ENCODE data around the gene FUT9. TPM values are rescaled to one million over a fixed set of nuclear protein-coding genes. Genes with fewer than 3 reads are reported as not detected.

The FUT9 gene
- polyA plus RNA-seq, 3 donors, result not detected

- H3K9me3 ChIP-seq (replicated peaks in 1 of 2; ENCODE audit: control insufficient read depth in 1 of 2, insufficient read depth in 1 of 2, low read length in 2 of 2), result peaks cover 0 to 6% of the 10 kb centered on the region in 2 donors
- no peak overlapping the region for H3K9ac ChIP-seq (ENCODE audit: insufficient read depth, low read length, poor library complexity, severe bottlenecking)
- H4K20me1 ChIP-seq (ENCODE audit: insufficient read depth, low read length), result no peaks in the 10 kb centered on the region
- H3K4me1 Mint-ChIP-seq, result no peaks in the 10 kb centered on the region
- H3K36me3 Mint-ChIP-seq, result no peaks in the 10 kb centered on the region
- no peaks in the 10 kb centered on the region for H3K4me1 ChIP-seq (ENCODE audit: control insufficient read depth in 1 of 2, insufficient read depth in 2 of 2, low read length in 2 of 2)
- no peak overlapping the region for H2AFZ ChIP-seq (ENCODE audit: insufficient read depth, low read depth, low read length, poor library complexity, severe bottlenecking)
- no peak for DNase-seq
- TF ChIP-seq CTCF (IDR thresholded peaks at IDR 0.05), result no peak
- no peak overlapping the region for H3K4me3 Mint-ChIP-seq
- no peak overlapping the region for H3K4me2 ChIP-seq (replicated peaks; ENCODE audit: extremely low read depth, low read length, poor library complexity, severe bottlenecking)
- H3K36me3 ChIP-seq (replicated peaks in 1 of 2; ENCODE audit: control insufficient read depth in 1 of 2, insufficient read depth in 2 of 2, low read length in 2 of 2), result no peaks in the 10 kb centered on the region
- H3K79me2 ChIP-seq (ENCODE audit: insufficient read depth, low read length), result no peaks in the 10 kb centered on the region
- peaks cover 0 to 2% (median 0%) of the 10 kb centered on the region in 3 donors for H3K27me3 Mint-ChIP-seq (ENCODE audit: low read depth in 3 of 3)
- H3K27ac ChIP-seq (ENCODE audit: low read depth in 1 of 2, low read length in 2 of 2), result no peak overlapping the region
- no peak overlapping the region for H3K4me3 ChIP-seq (replicated peaks in 1 of 3; ENCODE audit: low read depth in 2 of 3, low read length in 3 of 3)
- H3K9me3 Mint-ChIP-seq, result peaks cover 0 to 4% (median 1%) of the 10 kb centered on the region in 7 donors
- no peak overlapping the region for H3K27ac Mint-ChIP-seq
- no CpG with 5 or more reads among the region's 2 CpGs for WGBS (ENCODE audit: insufficient coverage)
- intact Hi-C loops (cut with micrococcal nuclease), result no loop called here
- no peaks in the 10 kb centered on the region for H3K27me3 ChIP-seq (ENCODE audit: control insufficient read depth in 2 of 2, insufficient read depth in 2 of 2, low read length in 2 of 2)
Observed at GRCh38 chr6:96007663-96008062, 8.1 kb upstream of the FUT9 start.

- Mint-ChIP-seq H3K4me1 (no peaks in the 10 kb centered on the region), H3K9me3 (peaks cover 0 to 7% (median 0%) of the 10 kb centered on the region in 7 donors), H3K27ac (no peak overlapping the region), H3K36me3 (no peaks in the 10 kb centered on the region), H3K27me3 (ENCODE audit: low read depth in 3 of 3) (peaks cover 22 to 27% (median 23%) of the 10 kb centered on the region in 3 donors), H3K4me3 (peak overlapping the region in 1 of 2 donors; percentile 26)
- Histone ChIP-seq H3K36me3 (replicated peaks in 1 of 2; ENCODE audit: control insufficient read depth in 1 of 2, insufficient read depth in 2 of 2, low read length in 2 of 2) (no peaks in the 10 kb centered on the region), H4K20me1 (ENCODE audit: insufficient read depth, low read length) (no peaks in the 10 kb centered on the region), H3K27ac (ENCODE audit: low read depth in 1 of 2, low read length in 2 of 2) (no peak overlapping the region), H3K4me2 (replicated peaks; ENCODE audit: extremely low read depth, low read length, poor library complexity, severe bottlenecking) (no peak overlapping the region), H3K9ac (ENCODE audit: insufficient read depth, low read length, poor library complexity, severe bottlenecking) (no peak overlapping the region), H3K79me2 (ENCODE audit: insufficient read depth, low read length) (no peaks in the 10 kb centered on the region), H3K27me3 (ENCODE audit: control insufficient read depth in 2 of 2, insufficient read depth in 2 of 2, low read length in 2 of 2) (peaks cover 4 to 32% of the 10 kb centered on the region in 2 donors), H2AFZ (ENCODE audit: insufficient read depth, low read depth, low read length, poor library complexity, severe bottlenecking) (no peak overlapping the region), H3K4me1 (ENCODE audit: control insufficient read depth in 1 of 2, insufficient read depth in 2 of 2, low read length in 2 of 2) (no peaks in the 10 kb centered on the region), H3K9me3 (replicated peaks in 1 of 2; ENCODE audit: control insufficient read depth in 1 of 2, insufficient read depth in 1 of 2, low read length in 2 of 2) (no peaks in the 10 kb centered on the region), H3K4me3 (replicated peaks in 1 of 3; ENCODE audit: low read depth in 2 of 3, low read length in 3 of 3) (no peak overlapping the region)
- DNase-seq, result no peak
- WGBS (ENCODE audit: insufficient coverage), result no CpG with 5 or more reads among the region's 3 CpGs
- TF ChIP-seq CTCF (IDR thresholded peaks at IDR 0.05), result no peak
- intact Hi-C loops (cut with micrococcal nuclease), result no loop called here
Observed at GRCh38 chr6:96013531-96013930, 2.2 kb upstream of the FUT9 start.

All from CD14-positive monocyte (primary cell).